Sigmoid colon (tissue), 7 donors: Measurements from ENCODE around the gene THAP8. TPM values are rescaled to one million over a fixed set of nuclear protein-coding genes. Genes with fewer than 3 reads are reported as not detected.

Experiments used
- DNase-seq: peaks from one replicate; pipeline ENCODE4 v3.0.0-alpha.2; 2019
- H3K27ac ChIP-seq, 4 donors: fragments of 200-600 bp; sonication (generic); one replicate each; pipeline ENCODE4 v1.5.1; 2016 to 2019; ENCODE audit warnings: mild to moderate bottlenecking in 1 of 4
- H3K27me3 ChIP-seq, 3 donors: fragments of 200-600 bp; sonication (generic); one replicate each; pipeline ENCODE4 v1.5.1; 2019; ENCODE audit warnings: mild to moderate bottlenecking in 1 of 3
- H3K36me3 ChIP-seq, 4 donors: fragments of 200-600 bp; sonication (generic); one replicate each; pipeline ENCODE4 v1.5.1; 2016 to 2019
- H3K4me1 ChIP-seq, 4 donors: fragments of 200-600 bp; sonication (generic); one replicate each; pipeline ENCODE4 v1.5.1; 2017 to 2019
- H3K4me3 ChIP-seq, 4 donors: fragments of 200-600 bp; sonication (generic); one replicate each; pipeline ENCODE4 v1.5.1; 2017 to 2019; ENCODE audit warnings: mild to moderate bottlenecking in 2 of 4, moderate library complexity in 1 of 4
- H3K9me3 ChIP-seq, 4 donors: fragments of 200-600 bp in 3 of 4; sonication (generic) in 3 of 4; one replicate each; pipeline versions ENCODE4 v1.5.1 to v1.6.1; 2013 to 2019
- CTCF ChIP-seq, 4 experiments: fragments of 450-650 bp in 3 of 4; fragments of 200-600 bp in 1 of 4; IDR thresholded peaks; one replicate each; pipeline ENCODE4 v1.5.1; 2016 to 2019; ENCODE audit warnings: antibody characterized with exemption in 4 of 4, mild to moderate bottlenecking in 3 of 4, moderate library complexity in 2 of 4
- EP300 ChIP-seq, 4 donors: sonication (generic); formaldehyde crosslinking; IDR thresholded peaks; one replicate each; pipeline ENCODE4 v1.6.1; 2017; ENCODE audit warnings: antibody characterized with exemption in 4 of 4
- POLR2A ChIP-seq, 2 donors: fragments of 450-650 bp; IDR thresholded peaks; one replicate each; pipeline ENCODE4 v1.6.1; 2016; ENCODE audit warnings: antibody characterized with exemption in 2 of 2, mild to moderate bottlenecking in 2 of 2, moderate library complexity in 2 of 2
- POLR2AphosphoS5 ChIP-seq, 4 donors: sonication (generic); formaldehyde crosslinking; IDR thresholded peaks; one replicate each; pipeline ENCODE4 v1.6.1; 2017; ENCODE audit warnings: antibody characterized with exemption in 4 of 4
- WGBS, 2 donors: extraction: QIAGEN DNeasy Blood & Tissue Kit; methylation state at CpG; one replicate each; pipeline ENCODE4 v1.1.7; 2013; 5-methylcytosine and 5-hydroxymethylcytosine counted together
- intact Hi-C: fragments of 100-400 bp; cut with DNase I; formaldehyde crosslinking; loops from one replicate; pipeline ENCODE4 v1.15.1; 2023
- polyA plus RNA-seq, 3 donors: library from polyadenylated mRNA; stranded (reverse); fragments of 200-250 nt; gene quantifications; one replicate each; pipeline ENCODE4 v1.2.3, GENCODE V29; 2013
- total RNA-seq, 4 donors: library from RNA; depleted of rRNA; stranded (reverse); fragments of >200 nt; gene quantifications; one replicate each; pipeline ENCODE4 v1.1.0, GENCODE V29; 2016
- donor health status: healthy with polysubstance abuse.
- donor health status: Bipolar disorder and iron deficiency.
- donor health status: healthy.

The THAP8 gene
- total and polyA plus RNA-seq, 7 donors = 5.8 to 23.9 (median 12.6) TPM

GRCh38 chr19:36009633-36010379 lies 44.3 kb downstream of the THAP8 start:
- TF ChIP-seq CTCF (IDR thresholded peaks at IDR 0.05) = no peak
- no peak for TF ChIP-seq POLR2A (IDR thresholded peaks at IDR 0.05)
- no peak for TF ChIP-seq POLR2AphosphoS5 (IDR thresholded peaks at IDR 0.05)
- no peak for TF ChIP-seq EP300 (IDR thresholded peaks at IDR 0.05)
- Histone ChIP-seq H3K27me3 (no peaks in the 10 kb centered on the region), H3K4me1 (peaks cover 0 to 35% (median 30%) of the 10 kb centered on the region in 4 donors), H3K27ac (peak overlapping the region; percentile 75 to 81 (median 79)), H3K36me3 (no peaks in the 10 kb centered on the region), H3K9me3 (no peaks in the 10 kb centered on the region), H3K4me3 (peak overlapping the region; percentile 29 to 48 (median 44))
- intact Hi-C loops = loop anchor here (5.0 kb wide), 1 partner anchor 42 kb away; the partner anchor contains the start of genes THAP8 and WDR62
- 58 to 65% methylated on average over 15 of the region's 15 CpGs for WGBS, 2 donors
- DNase-seq = no peak

DNA sequence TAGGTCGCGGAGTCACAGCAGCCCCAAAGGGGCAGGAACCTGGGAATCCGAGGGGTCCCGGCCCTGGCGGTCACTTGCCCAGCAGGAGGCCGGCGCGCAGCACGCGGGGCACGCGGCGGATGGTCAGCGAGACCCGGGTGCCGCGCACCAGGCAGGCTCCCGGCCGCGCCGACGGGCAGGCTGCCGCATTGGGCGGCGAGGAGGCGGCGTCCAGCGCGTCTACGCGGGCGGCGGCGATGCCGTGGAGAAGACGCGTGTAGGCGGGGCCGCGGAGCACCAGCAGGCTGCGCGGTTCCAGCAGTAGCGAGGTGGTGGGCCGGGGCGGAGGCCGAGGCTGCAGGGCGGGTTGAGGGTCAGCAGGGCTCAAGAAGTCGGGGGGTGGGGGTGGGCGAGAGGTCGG lies 44.9 kb downstream of the THAP8 start:
- H3K36me3 ChIP-seq = no peaks in the 10 kb centered on the region
- H3K4me1 ChIP-seq = peaks cover 0 to 30% (median 26%) of the 10 kb centered on the region in 4 donors
- DNase-seq = peak; percentile 90
- peak overlapping the region; percentile 29 to 48 (median 44) for H3K4me3 ChIP-seq
- WGBS, 2 donors = 1 to 2% methylated on average over 50 of the region's 50 CpGs
- intact Hi-C loops = no loop called here
- TF ChIP-seq POLR2A (IDR thresholded peaks at IDR 0.05) (no peak), EP300 (IDR thresholded peaks at IDR 0.05) (no peak), CTCF (IDR thresholded peaks at IDR 0.05) (no peak), POLR2AphosphoS5 (IDR thresholded peaks at IDR 0.05) (peak; percentile 62 to 81 (median 70))
- H3K9me3 ChIP-seq = no peaks in the 10 kb centered on the region
- H3K27ac ChIP-seq = peak overlapping the region; percentile 75 to 81 (median 79)
- no peaks in the 10 kb centered on the region for H3K27me3 ChIP-seq

DNA sequence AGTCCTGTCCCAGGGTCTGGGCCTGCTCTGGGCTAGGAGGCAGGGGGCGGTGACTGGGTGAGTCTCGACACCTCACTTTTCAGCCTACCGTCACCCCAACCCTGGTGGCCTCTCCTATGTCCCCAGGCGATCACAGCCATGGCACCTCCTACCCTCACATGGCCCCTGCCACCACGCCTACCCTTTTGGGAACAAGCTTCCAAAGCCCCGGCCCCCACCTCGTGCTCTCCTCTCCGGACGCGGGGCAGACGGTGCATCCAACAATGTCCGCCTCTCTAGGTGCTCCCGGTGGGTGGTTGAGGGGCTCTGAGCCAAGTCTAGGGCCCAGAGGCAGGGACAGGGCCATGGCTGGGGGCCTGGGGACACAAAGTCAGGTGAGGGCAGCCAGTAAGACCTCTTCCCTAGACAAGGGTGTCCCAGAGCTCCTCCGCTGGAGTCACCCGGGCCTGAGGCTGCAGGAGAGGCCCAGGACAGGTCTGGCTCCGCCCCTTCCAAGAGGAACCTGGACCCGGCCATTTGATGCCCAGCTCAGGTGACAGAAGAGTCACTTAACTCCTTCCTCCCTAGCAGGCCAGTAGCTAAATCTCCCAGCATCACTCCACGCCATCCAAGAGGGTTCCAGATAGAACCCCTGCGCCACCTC lies 45.6 kb downstream of the THAP8 start, which contains the start of gene SYNE4:
SYNE4 (minus strand) TSS at position 478 of the 643 bp plus-strand sequence; CDS start at position 346, 132 bp downstream.
- peak; percentile 72 for DNase-seq
- Histone ChIP-seq H3K4me1 (peaks cover 0 to 27% (median 23%) of the 10 kb centered on the region in 4 donors), H3K9me3 (no peaks in the 10 kb centered on the region), H3K27me3 (no peaks in the 10 kb centered on the region), H3K27ac (peak within 1 kb of the TSS; percentile 75 to 81 (median 79)), H3K36me3 (peaks cover 0 to 5% (median 0%) of the 10 kb centered on the region in 4 donors), H3K4me3 (peak within 1 kb of the TSS; percentile 29 to 48 (median 44))
- 31 to 58% methylated on average over 19 of the region's 19 CpGs for WGBS, 2 donors
- TF ChIP-seq POLR2A (IDR thresholded peaks at IDR 0.05) (no peak), CTCF (IDR thresholded peaks at IDR 0.05) (no peak), EP300 (IDR thresholded peaks at IDR 0.05) (no peak), POLR2AphosphoS5 (IDR thresholded peaks at IDR 0.05) (no peak)
- intact Hi-C loops = no loop called here

GRCh38 chr19:36006955-36007354 lies 47.1 kb downstream of the THAP8 start:
- no peak overlapping the region for H3K4me3 ChIP-seq
- H3K36me3 ChIP-seq = peaks cover 0 to 9% (median 0%) of the 10 kb centered on the region in 4 donors
- no peaks in the 10 kb centered on the region for H3K9me3 ChIP-seq
- 93% methylated on average over 5 of the region's 5 CpGs for whole genome bisulfite sequencing, 2 donors
- H3K27me3 ChIP-seq = no peaks in the 10 kb centered on the region
- peaks cover 0 to 22% (median 17%) of the 10 kb centered on the region in 4 donors for H3K4me1 ChIP-seq
- no peak for TF ChIP-seq POLR2A (IDR thresholded peaks at IDR 0.05)
- TF ChIP-seq POLR2AphosphoS5 (IDR thresholded peaks at IDR 0.05) = no peak
- no peak for TF ChIP-seq CTCF (IDR thresholded peaks at IDR 0.05)
- no peak for TF ChIP-seq EP300 (IDR thresholded peaks at IDR 0.05)
- no peak for DNase-seq
- intact Hi-C loops = no loop called here
- H3K27ac ChIP-seq = no peak overlapping the region
